Astrocyte (in vitro differentiated cells and primary cell): ENCODE results near the gene LNX2.

Source experiments
- CTCF ChIP-seq: IDR thresholded peaks from 2 replicates; pipeline ENCODE4 v1.5.1; 2011; ENCODE audit warnings: low read depth, mild to moderate bottlenecking, inconsistent platforms, low read length, moderate library complexity; ENCODE audit not compliant: insufficient read depth
- EZH2 ChIP-seq: IDR thresholded peaks from 2 replicates; pipeline ENCODE4 v1.6.1; 2012; ENCODE audit warnings: mild to moderate bottlenecking, low read length, inconsistent platforms; ENCODE audit not compliant: insufficient read depth

DNA sequence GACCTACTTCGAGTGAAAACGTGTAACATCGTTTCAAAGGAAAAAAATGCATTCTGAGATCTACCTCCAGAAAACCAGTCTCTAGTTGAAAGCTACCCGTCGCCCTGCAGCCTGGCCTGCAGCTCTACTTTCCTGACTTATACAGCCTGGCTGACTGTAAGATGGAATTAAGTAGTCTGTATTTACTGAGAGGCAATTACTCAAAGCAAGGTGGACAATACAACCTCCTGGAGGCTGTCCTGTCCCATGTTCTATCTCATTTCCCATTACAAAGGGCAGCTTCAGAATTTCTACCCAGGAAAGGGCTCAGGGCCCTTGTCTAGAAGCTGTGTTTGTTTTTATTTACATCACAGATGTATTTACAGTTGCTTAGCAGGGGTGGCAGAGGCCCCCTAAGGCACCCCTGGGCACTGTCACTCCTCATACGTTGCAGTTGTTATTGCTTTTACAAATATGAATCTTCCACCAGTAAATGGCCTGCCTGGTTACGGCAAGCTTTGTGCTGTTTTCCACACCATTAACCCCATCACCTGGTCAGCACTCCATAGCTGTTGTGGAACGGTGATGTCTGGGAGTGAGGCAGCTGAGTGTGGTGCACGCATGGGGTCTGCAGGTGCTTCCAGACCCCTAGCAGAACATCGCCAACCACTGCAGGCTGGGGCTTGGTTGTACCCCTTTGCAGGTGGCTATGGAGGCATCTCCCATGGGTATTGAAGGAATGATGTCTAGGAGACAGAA lies 123.6 kb downstream of the LNX2 start:
- TF ChIP-seq CTCF (no peak), EZH2 (no peak)
